Measurements from ENCODE around the gene KRTAP1-5.
"Not testable (repeated sequence)": the region's sequence is repeated elsewhere in the genome, so short reads cannot be mapped to it uniquely, and the experiment has no call there.

Gene KRTAP1-5

DNA sequence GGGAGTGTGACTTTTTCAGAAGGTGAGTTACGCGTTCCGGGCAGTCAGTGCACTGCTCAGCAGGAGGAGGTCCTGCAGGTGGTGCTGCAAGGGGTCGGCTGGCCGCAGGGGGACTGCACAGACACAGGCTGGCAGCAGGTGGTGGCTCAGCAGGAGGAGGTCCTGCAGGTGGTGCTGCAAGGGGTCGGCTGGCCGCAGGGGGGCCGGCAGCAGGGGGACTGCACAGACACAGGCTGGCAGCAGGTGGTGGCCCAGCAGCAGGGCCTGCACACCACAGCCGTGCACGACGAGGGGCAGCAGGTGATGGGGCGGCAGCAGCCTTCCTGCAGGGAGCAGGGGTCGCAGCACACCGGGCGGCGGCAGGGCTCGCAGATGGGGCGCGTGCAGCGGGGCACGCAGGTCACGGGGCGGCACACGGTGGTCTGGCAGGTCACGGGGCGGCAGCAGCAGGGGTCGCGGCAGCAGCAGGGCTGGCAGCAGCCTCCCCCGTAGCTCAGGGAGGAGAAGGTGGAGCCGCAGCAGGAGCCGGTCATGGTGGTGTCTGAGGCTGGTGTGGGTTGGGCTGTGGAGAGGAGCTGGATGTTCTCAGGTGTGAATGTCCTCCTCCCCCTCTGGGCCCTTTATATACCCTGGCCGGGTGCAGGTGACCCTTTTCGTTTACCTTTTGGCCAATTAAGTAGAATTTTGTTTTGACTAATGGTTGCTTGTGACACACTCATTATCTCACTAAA, 19.9 kb upstream of the KRTAP1-5 start, which contains the start of gene KRTAP2-1:
Gene KRTAP2-1, minus strand, starts transcription at position 582 of the 731 bp plus-strand sequence. Its CDS starts 49 bp downstream, at position 533.
- DNase-seq, result not testable (repeated sequence)

DNA sequence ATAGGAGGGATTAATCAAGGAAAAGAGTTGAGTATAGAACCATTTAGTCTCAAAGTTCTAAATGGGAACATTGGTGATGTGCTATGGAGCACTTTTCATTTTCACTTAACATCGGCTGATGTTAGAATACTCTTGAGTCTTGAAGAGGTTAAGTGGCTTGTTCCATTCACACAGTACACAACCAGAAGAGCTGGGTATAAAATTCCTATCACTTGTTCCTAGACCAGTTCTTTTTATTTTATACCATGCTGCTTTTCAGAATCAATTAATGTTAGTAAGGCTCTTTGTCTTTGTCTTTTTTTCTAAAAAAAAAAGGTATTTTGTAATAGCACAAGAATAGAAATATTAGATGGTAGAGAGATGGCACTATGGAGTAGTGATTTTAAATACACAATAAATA, 15.9 kb upstream of the KRTAP1-5 start:
- DNase-seq, result no peak

DNA sequence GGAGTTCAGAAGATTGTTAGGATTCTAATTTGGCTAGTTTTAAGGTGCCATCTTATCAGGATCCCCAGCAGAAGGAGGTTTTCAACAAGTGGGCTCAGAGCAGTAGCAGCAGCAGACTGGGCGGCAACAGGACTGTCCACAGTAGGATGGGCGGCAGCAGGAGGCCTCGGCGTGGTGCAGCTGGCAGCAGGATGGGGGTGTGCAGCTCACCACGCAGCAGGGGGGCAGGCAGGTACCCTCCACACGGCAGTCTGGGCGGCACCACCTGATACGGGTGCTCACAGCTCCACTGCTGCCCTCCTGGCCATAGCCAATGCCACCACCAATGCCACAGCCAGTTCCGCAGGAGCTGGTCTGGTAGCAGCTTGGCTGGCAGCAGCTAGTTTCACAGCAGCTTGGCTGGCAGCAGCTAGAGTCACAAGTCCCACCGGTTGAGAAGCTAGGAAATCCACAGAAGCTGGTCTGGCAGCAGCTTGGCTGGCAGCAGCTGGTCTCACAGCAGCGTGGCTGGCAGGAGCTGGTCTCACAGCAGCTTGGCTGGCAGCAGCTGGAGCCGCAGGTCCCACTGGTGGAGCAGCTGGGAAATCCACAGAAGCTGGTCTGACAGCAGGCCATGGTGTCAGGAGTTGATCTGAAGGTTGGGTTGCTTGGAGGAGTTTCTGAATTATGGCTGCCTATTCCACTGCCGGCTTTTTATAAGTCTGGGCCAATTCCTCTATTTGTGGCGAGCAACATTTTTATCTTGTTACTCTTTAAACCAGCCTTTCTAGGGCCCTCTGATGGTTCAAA, 14.0 kb upstream of the KRTAP1-5 start, which contains the start of gene KRTAP1-1:
Gene KRTAP1-1, minus strand, starts transcription at position 668 of the 789 bp plus-strand sequence. Its CDS starts 53 bp downstream, at position 615.
- not testable (repeated sequence) for DNase-seq

DNA sequence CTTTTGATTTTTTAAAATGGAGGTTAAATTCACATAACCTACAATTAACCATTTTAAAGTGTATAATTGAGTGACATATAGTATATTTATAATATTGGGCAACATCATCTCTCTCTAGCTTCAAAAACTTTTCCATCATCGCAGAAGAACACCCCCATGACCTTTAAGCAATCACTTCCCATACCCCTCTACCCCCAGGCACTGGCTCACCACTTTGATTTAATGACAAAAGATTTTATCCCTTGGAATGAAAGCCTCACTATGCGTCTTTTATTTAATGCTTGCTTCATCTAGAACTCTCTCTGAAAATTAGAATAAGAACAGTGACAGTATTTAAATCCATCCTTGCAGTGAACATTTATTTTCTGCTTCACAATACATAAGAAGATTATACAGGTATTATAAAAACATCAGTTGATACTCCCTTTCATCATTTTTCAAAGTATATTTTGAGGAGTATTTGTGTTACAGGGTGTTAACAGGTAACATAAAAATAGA, 10.9 kb upstream of the KRTAP1-5 start:
- DNase-seq, result no peak

DNA sequence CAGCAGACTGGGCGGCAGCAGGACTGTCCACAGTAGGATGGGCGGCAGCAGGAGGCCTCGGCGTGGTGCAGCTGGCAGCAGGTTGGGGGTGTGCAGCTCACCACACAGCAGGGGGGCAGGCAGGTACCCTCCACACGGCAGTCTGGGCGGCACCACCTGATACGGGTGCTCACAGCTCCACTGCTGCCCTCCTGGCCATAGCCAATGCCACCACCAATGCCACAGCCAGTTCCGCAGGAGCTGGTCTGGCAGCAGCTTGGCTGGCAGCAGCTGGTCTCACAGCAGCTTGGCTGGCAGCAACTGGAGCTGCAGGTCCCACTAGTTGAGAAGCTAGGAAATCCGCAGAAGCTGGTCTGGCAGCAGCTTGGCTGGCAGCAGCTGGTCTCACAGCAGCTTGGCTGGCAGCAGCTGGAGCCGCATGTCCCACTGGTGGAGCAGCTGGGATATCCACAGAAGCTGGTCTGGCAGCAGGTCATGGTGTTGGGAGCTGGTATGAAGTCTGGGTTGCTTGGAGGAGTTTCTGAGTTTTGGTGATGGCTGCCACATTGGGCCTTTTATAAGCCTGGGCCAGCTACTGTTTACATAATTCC, 7.4 kb upstream of the KRTAP1-5 start, which contains the start of gene KRTAP1-3:
Gene KRTAP1-3, minus strand, starts transcription at position 529 of the 590 bp plus-strand sequence. Its CDS starts 53 bp downstream, at position 476.
- DNase-seq, result not testable (repeated sequence)

DNA sequence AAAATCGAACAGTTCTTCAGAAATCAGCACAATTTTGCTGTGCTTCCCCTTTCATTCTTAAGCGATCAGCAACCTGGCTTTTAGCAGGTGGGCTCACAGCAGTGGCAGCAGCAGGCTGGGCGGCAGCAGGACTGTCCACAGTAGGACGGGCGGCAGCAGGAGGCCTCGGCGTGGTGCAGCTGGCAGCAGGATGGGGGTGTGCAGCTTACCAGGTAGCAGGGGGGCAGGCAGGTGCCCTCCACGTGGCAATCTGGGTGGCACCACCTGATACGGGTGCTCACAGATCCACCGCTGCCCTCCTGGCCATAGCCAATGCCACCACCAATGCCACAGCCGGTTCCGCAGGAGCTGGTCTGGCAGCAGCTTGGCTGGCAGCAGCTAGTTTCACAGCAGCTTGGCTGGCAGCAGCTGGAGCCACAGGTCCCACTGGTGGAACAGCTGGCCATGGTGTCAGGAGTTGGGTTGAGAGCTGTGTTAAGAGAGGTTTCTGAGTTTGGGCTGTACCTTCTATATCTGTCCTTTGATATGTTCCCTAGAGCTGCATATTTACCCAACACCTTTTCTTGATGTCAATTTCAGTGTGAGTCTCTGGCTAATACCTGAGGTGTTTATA, 2.7 kb upstream of the KRTAP1-5 start, which contains the start of gene KRTAP1-4:
Gene KRTAP1-4, minus strand, starts transcription at position 563 of the 613 bp plus-strand sequence. Its CDS starts 117 bp downstream, at position 446.
- DNase-seq, result no peak

DNA sequence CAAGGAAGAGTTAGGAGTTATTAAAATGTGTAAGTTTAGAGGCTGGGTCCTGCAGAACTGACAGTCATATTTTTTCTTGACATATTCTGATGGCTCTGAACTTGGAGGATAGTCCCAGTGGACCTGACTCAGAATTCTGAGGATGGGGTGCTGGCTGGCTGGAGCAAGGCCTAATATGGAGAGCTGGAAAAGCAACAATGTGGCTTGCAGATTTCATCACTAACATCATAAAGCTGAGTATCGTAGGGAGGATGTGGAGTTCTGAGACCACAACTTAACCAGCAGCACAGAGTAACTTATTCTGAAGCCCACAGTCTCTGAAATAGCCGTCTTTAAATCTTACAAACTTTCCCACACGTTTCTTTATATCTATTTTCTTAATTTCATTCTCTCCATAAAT, 2.3 kb downstream of the KRTAP1-5 start:
- no peak for DNase-seq

DNA sequence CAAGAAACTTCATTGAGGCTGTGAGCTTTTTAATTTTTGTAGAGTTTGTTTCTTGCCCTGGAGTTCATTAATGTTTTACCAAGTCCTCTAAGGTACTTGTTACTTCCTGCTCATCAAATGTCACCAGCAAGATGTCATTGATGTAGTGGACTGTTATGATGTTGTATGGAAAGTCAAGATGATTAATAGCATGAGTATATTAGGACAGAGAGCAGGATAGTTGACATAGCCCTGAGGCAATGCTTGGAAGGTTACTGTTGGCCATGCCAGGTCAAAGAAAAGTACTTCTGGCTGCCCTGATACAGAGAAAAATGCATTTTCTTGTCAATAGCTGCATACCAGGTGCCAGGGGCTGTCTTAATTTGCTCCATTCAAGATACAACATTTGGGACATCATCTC, 6.7 kb downstream of the KRTAP1-5 start:
- DNase-seq, result no peak

DNA sequence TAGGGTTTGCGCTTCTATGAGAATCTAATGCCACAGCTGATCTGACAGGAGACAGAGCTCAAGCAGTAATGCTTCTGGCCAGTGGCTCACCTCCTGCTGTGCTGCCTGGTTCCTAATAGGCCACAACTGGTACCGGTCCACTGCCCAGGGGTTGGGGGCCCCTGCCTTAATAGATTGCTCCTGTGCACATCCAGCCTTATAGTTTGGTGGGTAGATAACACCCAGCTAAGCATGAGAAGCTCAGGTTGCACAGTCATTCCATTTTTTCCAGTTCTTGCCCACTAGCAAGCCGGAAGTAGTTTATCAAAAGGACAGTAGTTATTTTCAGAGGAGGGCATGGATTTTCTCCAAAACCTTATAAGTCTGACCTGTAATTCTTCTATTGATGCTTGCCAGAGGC, 7.6 kb downstream of the KRTAP1-5 start:
- DNase-seq, result no peak

DNA sequence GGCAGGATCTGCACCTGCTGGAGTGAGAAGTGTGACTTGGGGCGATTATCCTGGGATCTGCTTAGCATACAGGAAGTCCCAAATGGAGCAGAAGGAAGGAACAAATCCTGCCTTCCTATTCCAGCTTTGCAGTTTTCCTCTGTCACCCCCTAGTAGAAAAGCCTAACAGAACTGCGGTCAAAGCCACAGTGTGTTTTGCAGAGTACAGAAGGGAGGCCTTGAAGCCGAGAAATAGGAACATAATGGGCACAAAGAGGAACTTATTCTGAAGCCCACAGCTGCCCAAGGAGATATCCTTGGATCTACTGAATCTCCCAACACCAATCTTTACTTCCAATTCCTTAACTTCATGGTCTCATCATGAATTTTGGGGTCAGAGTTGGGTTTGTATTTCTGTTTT, 8.5 kb downstream of the KRTAP1-5 start:
- DNase-seq, result no peak

DNA sequence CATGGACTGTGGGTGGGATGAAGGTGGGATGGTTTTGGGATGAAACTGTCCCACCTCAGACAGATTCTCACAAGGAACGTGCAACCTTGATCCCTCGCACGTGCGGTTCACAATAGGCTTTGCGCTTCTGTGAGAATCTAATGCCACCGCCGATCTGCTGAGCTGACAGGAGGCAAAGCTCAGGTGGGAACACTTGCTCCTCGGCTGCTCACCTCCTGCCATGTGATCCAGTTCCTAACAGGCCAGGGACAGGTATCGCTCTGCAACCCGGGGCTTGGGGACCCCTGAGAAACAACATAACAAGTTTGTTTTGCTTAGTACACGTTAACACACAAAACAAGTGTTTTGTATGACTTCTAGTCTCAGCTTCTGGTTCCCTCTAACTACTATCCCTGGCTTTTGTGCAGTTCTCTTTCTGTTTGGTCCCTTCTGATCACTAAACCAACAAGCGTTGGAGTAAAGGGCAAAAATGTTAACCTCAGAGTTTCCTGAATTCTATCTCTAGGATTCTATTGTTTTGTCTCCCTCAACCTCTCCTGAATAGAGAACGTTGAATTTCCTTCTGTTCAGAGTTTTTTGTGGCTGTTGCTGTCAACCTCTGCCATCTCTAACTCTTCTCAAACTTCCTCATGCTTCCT, 10.3 kb downstream of the KRTAP1-5 start:
- DNase-seq, result no peak

DNA sequence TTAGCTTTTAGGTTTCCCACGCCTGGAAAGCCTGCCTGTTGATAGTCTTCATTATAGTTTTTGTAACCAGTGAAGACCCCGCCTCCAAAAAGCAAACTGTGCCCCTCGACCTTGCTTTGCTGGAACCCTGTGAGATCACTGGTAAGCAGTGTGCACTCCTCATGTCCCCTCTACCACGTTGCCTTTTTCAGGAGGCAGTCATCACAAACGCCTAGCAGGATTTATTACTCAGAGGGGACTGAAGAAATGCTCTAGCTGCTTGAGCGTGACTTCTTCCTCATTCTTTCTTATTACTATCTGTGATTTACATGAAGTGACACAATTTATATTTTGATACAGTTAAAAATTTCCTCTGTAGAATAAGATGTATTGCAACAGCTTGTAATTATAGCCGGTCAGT, 11.6 kb downstream of the KRTAP1-5 start:
- no peak for DNase-seq

DNA sequence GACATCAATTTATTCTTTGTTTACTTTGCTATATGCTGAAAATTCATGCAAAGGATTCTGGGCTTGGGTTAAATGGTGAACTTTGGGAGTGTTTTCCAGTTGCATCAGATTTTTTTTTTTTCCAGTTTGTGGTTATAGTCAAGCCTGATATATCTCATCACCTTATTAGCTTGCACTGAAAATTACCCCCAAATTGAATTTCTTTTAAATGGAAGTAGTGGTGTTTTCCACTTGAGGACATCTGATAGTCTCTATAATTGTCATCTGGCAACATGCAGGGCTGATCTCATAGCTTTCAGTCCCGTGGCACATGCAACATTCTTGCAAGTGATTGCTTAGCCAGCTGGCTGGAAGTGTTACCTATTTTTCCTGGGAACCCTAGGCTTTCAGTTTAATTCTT, 13.4 kb downstream of the KRTAP1-5 start:
- no peak for DNase-seq

DNA sequence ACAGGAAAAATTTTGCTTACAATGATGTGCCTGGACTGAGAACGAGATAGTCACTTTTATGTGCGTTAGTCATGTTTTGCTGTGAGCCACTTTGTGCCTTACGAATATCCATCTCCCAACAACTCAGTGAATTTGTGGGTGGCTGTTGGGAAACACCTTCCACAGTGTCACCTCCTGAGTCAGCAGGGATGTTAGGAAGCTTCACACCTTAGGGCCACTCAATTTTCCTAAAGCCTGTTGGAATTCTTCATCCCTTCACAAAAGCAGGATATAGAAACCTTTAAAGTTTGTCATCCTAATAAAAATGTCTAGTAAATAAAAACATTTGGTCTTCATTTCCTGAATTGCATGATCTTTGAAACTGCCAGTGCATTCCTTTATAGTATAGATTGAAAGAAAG, 13.8 kb downstream of the KRTAP1-5 start:
- DNase-seq, result no peak

DNA sequence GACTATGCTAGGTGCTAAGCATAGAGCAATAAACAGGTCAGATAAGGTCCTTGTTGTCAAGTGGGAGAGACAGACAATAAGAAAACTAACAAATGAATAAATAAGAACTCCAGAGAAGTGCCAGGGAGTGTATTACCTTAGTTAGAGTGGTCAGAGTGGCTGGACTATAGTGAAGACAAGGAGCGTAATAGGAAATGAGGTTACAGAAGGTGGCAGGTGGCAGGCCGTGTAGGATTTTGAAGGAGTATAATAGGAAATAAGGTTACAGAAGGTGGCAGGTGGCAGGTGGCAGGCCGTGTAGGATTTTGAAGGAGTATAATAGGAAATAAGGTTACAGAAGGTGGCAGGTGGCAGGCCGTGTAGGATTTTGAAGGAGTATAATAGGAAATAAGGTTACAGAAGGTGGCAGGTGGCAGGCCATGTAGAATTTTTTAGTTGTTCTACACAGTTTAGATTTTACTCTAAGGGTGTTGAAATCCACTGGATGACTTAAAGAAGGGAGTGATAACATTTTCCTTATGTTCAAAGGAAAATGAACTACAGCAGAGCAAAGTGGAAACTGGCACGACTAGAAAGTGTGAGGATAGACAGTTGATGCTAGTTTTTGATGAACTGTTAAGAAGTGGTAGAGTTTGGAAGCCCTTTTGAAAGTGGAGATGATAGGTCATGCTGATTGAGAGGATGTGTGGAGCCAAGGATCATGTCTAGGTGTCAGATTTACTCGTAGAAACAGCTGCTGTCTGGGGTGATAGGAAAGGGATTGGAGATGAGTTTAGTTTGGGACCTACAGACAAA, 14.5 kb downstream of the KRTAP1-5 start:
- DNase-seq, result no peak

DNA sequence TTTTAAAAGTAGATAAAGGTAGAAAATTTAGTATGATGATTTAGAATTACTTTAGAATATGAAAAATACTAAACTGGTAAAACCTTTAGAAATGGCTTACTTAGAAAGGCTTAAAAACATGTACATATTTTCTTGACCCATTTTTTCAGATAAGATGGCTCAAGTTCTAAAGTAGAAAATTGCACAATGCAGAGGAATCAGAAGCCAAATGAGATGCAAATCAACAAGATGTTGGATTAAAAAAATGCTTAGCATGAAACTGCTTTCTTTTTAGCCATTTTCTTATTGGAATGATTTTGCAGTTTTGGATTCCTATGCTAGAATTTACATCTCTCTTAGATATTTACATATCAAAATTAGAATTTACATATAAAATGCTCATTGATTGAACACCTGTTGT, 16.6 kb downstream of the KRTAP1-5 start:
- DNase-seq, result no peak

DNA sequence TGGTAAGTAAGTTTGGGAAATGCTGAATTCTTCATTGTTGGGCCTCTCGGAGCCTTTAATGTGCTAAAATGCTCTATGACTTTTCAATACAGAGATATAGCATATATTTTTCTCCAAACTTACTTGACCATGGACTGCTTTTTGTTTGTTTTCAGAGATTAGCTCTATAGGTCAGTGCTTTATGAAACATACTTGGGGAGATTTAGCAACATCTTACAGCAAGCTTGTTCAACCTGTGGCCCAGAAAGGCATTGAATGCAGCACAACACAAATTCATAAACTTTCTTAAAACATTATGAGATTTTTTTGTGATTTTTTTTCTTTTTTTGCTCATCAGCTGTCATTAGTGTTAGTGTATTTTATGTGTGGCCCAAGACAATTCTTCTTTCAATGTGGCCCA, 17.1 kb downstream of the KRTAP1-5 start:
- no peak for DNase-seq

DNA sequence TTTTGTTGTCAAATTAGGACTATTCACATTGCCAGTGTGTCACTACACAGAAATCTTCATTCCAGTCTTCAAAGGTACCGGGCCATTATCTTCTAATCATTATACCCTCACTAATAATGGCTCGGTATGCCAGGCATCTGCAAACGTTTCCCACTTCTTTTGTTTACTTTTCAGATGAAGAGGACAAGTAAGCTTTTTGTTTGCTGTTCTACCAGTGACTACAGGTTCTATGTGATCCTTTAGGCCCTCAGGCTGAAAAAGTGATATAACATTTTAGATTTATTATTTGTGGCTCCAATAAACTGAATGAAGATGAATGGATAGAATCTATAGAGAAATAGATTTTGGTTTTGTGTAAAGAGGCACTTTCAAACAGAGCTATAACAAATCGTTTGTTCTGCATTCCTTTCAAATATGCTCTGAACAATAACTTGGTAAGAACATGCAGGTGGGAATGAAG, 17.7 kb downstream of the KRTAP1-5 start:
- DNase-seq, result no peak

DNA sequence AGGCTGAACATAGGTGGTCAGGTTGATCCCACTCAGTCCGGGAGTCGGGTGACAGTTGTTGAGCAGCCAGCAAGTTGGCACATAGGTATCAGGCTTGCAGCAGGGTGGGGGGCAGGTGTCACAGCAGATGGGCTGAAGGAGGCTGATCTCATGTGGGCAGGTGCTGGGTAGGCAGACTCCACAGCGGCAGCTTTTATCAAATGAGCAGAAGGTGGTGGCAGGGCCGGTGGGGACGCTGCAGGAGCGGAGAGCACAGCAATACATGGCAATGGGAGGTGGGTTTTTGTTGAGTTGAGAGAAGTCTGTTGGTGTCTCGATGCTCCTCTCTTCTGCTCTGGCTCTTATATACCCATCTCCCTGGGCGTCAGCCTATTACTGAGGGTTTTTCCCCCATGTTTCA, 18.2 kb downstream of the KRTAP1-5 start, which contains the start of gene KRTAP3-1:
Gene KRTAP3-1, minus strand, starts transcription at position 318 of the 400 bp plus-strand sequence. Its CDS starts 54 bp downstream, at position 264.
- no peak for DNase-seq

DNA sequence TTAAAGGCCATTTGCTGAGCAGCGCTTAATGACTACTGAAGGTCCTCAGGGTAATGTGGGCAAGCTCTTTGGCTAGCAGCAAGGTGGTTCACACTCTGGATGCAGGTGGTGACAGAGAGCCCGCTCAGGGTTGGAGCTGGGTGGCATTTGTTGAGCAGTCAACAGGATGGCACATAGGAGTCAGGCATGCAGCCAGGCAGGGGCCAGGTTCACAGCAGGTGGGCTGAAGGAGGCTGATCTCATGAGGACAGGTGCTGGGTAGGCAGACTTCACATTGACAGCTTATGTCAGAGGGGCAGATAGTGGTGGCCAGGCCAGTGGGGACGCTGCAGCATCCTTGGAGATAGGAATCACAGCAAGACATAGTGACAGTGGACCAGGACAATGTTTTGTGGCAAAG, 22.6 kb downstream of the KRTAP1-5 start:
- DNase-seq, result no peak

DNA sequence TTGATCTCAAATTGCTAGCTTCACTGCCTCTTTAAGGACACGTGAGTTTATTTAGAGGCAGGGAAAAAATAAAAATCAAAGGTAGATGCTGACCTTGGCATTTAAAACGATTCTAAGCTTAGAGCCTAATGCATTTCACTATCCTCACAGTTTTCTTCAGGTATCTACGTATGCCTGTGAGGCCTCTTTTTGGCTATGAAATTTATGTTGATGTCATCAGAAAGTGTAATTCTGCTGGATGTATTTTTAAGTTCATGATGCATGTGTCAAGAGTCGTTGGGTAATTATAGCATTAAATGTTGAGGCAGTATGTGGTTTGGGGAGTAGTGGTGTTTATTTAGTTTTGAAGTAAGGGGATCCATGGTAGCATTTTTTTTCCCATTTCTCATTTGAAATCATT, 23.1 kb downstream of the KRTAP1-5 start:
- no peak for DNase-seq

All from NCI-H1092 treated with DMSO at 0.1 percent for 48 hours (cell line).